ENCODE results near the gene CHD3.
"Not testable (repeated sequence)": the region's sequence is repeated elsewhere in the genome, so short reads cannot be mapped to it uniquely, and the experiment has no call there.

The CHD3 gene

DNA sequence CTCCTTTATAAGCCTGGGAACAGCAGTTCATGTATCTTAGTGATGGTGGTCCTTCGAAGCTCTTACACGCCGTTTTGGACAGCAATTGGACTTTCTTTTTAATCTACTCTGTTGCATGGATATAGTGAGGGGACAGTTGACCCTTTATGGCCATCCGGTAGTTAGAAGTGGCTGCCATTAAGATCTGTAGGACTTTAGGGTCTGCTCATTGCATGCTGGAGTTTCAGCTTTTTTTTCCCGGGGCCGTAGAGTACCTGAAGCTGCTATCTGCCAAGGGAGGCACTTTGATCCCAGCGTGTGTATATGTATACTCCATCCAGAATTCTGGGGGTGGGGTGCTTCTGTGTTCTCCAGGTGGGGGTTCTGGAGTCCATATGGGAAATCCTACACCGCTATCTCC is 29.6 kb upstream of the CHD3 start:
- peak overlapping the region; percentile 76 for H3K9ac ChIP-seq (ENCODE audit: low read length)
- H3K4me3 ChIP-seq (ENCODE audit: low read length) = peak overlapping the region; percentile 69
- no peak overlapping the region for H4K5ac ChIP-seq (ENCODE audit: low read length)
- no peak overlapping the region for H2AK5ac ChIP-seq (ENCODE audit: low read length)
- no CpG with 5 or more reads among the region's 8 CpGs for WGBS (ENCODE audit: extremely low coverage, insufficient coverage, low lambda C conversion rate)
- no peak overlapping the region for H2BK120ac ChIP-seq (ENCODE audit: low read depth, low read length)
- H2BK15ac ChIP-seq (replicated peaks; ENCODE audit: low read depth) = no peak overlapping the region
- H4K8ac ChIP-seq (ENCODE audit: low read depth, low read length) = no peak overlapping the region
- H3K27me3 ChIP-seq (ENCODE audit: insufficient read depth, low read length, poor library complexity) = peaks cover 2% of the 10 kb centered on the region
- no peak for DNase-seq
- peaks cover 7% of the 10 kb centered on the region for H3K4me1 ChIP-seq (ENCODE audit: control insufficient read depth, low read depth, low read length)
- no peak overlapping the region for H2BK5ac ChIP-seq (ENCODE audit: low read length)
- H3K23ac ChIP-seq (ENCODE audit: low read length) = no peak overlapping the region
- peaks cover 6% of the 10 kb centered on the region for H3K79me1 ChIP-seq (ENCODE audit: low read length)
- no peaks in the 10 kb centered on the region for H3K79me2 ChIP-seq (ENCODE audit: control insufficient read depth, insufficient read depth, low read length)
- H3K27ac ChIP-seq (ENCODE audit: low read depth, low read length) = no peak overlapping the region
- H3K36me3 ChIP-seq (ENCODE audit: control insufficient read depth, insufficient read depth, low read length) = no peaks in the 10 kb centered on the region
- H3K56ac ChIP-seq (ENCODE audit: low read length) = peak overlapping the region; percentile 93
- no peak overlapping the region for H3K18ac ChIP-seq (ENCODE audit: low read length)
- H3K4me2 ChIP-seq (ENCODE audit: low read length) = peak overlapping the region; percentile 89
- no peak overlapping the region for H3K4ac ChIP-seq (ENCODE audit: low read depth, low read length)

DNA sequence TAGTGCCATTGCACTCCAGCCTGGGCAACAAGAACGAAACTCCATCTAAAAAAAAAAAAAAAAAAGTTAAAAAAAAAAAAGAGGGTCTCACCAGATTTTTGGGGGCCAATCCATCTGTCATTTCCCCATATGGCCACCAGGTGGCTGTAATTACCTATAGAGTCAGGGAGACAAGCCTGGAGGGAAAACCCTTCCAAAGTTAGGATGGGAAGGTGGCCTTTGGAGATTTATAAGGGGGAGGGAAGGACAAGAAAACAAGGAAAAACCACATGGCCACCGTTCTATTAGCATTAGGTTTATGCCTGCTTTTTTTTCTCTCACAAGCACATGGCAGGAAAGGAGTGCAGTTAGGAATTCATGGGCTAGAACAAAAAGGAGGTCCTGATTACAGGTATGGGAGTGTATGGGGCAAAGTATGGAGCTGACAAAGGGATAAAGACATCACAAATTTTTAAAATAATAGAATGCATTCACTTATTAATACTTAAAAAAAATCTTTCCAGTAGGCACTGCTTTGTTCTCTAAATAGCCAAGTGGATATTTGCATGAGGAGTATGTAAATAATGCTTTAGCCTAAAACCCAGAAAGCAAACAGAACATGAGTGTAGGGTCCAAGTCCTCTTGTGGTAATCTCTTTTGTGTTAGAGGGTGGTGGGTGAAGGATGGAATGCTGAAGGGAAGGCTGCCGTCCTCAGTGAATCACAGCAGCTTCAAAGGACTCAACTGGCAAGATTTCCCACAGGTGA is 25.7 kb upstream of the CHD3 start:
- Histone ChIP-seq H2BK15ac (replicated peaks; ENCODE audit: low read depth) (no peak overlapping the region), H3K4ac (ENCODE audit: low read depth, low read length) (no peak overlapping the region), H4K5ac (ENCODE audit: low read length) (no peak overlapping the region), H3K79me2 (ENCODE audit: control insufficient read depth, insufficient read depth, low read length) (no peaks in the 10 kb centered on the region), H3K4me3 (ENCODE audit: low read length) (no peak overlapping the region), H3K27me3 (ENCODE audit: insufficient read depth, low read length, poor library complexity) (no peaks in the 10 kb centered on the region), H4K8ac (ENCODE audit: low read depth, low read length) (no peak overlapping the region), H3K4me1 (ENCODE audit: control insufficient read depth, low read depth, low read length) (peaks cover 5% of the 10 kb centered on the region), H3K27ac (ENCODE audit: low read depth, low read length) (no peak overlapping the region), H2BK120ac (ENCODE audit: low read depth, low read length) (no peak overlapping the region), H2BK5ac (ENCODE audit: low read length) (no peak overlapping the region), H3K9ac (ENCODE audit: low read length) (no peak overlapping the region), H3K18ac (ENCODE audit: low read length) (no peak overlapping the region), H3K23ac (ENCODE audit: low read length) (no peak overlapping the region), H2AK5ac (ENCODE audit: low read length) (no peak overlapping the region), H3K36me3 (ENCODE audit: control insufficient read depth, insufficient read depth, low read length) (no peaks in the 10 kb centered on the region), H3K4me2 (ENCODE audit: low read length) (no peak overlapping the region), H3K79me1 (ENCODE audit: low read length) (peaks cover 6% of the 10 kb centered on the region), H3K56ac (ENCODE audit: low read length) (no peak overlapping the region)
- WGBS (ENCODE audit: extremely low coverage, insufficient coverage, low lambda C conversion rate) = no CpG with 5 or more reads among the region's 3 CpGs
- DNase-seq = peak; percentile 78

DNA sequence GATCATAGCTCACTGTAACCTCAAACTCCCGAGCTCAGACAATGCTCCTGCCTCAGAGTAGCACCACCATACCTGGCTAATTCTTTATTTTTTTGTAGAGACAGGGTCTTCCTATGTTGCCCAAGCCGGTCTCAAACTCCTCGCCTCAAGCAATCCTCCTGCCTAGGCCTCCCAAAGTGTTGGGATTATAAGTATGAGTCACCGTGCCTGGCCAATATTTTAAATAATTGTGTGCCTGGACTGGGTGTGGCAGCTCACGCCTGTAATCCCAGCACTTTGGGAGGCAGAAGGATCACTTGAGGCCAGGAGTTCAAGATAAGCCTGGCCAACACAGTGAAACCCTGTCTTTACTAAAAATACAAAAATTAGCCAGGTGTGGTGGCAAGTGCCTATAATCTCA is 24.2 kb upstream of the CHD3 start:
- WGBS (ENCODE audit: extremely low coverage, insufficient coverage, low lambda C conversion rate) = no CpG with 5 or more reads among the region's 5 CpGs

DNA sequence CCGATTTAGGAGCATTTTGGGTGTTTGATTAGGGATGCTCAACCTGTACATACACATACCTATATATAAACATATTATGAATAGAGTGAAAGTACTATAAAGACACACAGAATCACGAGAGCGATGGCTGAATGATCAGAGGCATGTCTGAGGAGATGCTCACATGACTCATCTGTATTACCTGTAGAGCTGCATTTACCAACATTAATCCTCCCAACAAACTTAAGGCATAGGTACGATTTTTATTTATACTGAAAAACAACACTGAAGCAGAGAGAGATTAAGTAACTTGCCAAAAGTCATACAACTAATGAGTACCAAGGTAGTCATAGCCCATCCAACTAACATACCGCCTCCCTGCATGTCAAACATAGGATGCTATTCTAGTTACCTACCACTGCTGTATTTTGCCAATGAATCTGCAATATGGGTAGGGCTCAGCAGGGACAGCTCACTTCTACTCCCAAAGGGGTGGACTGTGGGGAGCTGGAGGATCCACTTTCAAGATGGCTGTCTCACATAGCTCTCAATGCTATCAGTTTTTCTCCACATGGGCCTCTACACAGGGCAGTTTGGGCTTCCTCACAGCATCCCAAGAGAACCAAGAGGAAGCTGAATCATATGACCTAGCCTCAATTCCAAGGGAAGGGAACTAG is 23.5 kb upstream of the CHD3 start:
- no peak overlapping the region for H2BK5ac ChIP-seq (ENCODE audit: low read length)
- no peaks in the 10 kb centered on the region for H3K4me1 ChIP-seq (ENCODE audit: control insufficient read depth, low read depth, low read length)
- no peak overlapping the region for H2BK15ac ChIP-seq (replicated peaks; ENCODE audit: low read depth)
- H2AK5ac ChIP-seq (ENCODE audit: low read length) = no peak overlapping the region
- no peak overlapping the region for H4K5ac ChIP-seq (ENCODE audit: low read length)
- H2BK120ac ChIP-seq (ENCODE audit: low read depth, low read length) = no peak overlapping the region
- H3K56ac ChIP-seq (ENCODE audit: low read length) = no peak overlapping the region
- no peaks in the 10 kb centered on the region for H3K79me2 ChIP-seq (ENCODE audit: control insufficient read depth, insufficient read depth, low read length)
- H3K27me3 ChIP-seq (ENCODE audit: insufficient read depth, low read length, poor library complexity) = no peaks in the 10 kb centered on the region
- H3K27ac ChIP-seq (ENCODE audit: low read depth, low read length) = no peak overlapping the region
- H4K8ac ChIP-seq (ENCODE audit: low read depth, low read length) = no peak overlapping the region
- no peak overlapping the region for H3K4me2 ChIP-seq (ENCODE audit: low read length)
- H3K18ac ChIP-seq (ENCODE audit: low read length) = no peak overlapping the region
- H3K4ac ChIP-seq (ENCODE audit: low read depth, low read length) = no peak overlapping the region
- no peak for DNase-seq
- H3K9ac ChIP-seq (ENCODE audit: low read length) = no peak overlapping the region
- no CpG with 5 or more reads among the region's 5 CpGs for WGBS (ENCODE audit: extremely low coverage, insufficient coverage, low lambda C conversion rate)
- H3K4me3 ChIP-seq (ENCODE audit: low read length) = no peak overlapping the region
- no peaks in the 10 kb centered on the region for H3K79me1 ChIP-seq (ENCODE audit: low read length)
- H3K23ac ChIP-seq (ENCODE audit: low read length) = no peak overlapping the region
- no peaks in the 10 kb centered on the region for H3K36me3 ChIP-seq (ENCODE audit: control insufficient read depth, insufficient read depth, low read length)

More for the DNA sequence above, 24.2 kb upstream of the CHD3 start:
- not testable (repeated sequence) for H3K23ac ChIP-seq (ENCODE audit: low read length); H2AK5ac ChIP-seq (ENCODE audit: low read length); H3K27ac ChIP-seq (ENCODE audit: low read depth, low read length); H3K36me3 ChIP-seq (ENCODE audit: control insufficient read depth, insufficient read depth, low read length); H2BK120ac ChIP-seq (ENCODE audit: low read depth, low read length); H2BK5ac ChIP-seq (ENCODE audit: low read length); H3K4me2 ChIP-seq (ENCODE audit: low read length); H3K79me1 ChIP-seq (ENCODE audit: low read length); H3K79me2 ChIP-seq (ENCODE audit: control insufficient read depth, insufficient read depth, low read length); H3K4ac ChIP-seq (ENCODE audit: low read depth, low read length); H3K4me3 ChIP-seq (ENCODE audit: low read length); H3K18ac ChIP-seq (ENCODE audit: low read length); H4K8ac ChIP-seq (ENCODE audit: low read depth, low read length); H3K9ac ChIP-seq (ENCODE audit: low read length); H3K27me3 ChIP-seq (ENCODE audit: insufficient read depth, low read length, poor library complexity); H3K56ac ChIP-seq (ENCODE audit: low read length); DNase-seq; H2BK15ac ChIP-seq (replicated peaks; ENCODE audit: low read depth); H3K4me1 ChIP-seq (ENCODE audit: control insufficient read depth, low read depth, low read length); H4K5ac ChIP-seq (ENCODE audit: low read length)

DNA sequence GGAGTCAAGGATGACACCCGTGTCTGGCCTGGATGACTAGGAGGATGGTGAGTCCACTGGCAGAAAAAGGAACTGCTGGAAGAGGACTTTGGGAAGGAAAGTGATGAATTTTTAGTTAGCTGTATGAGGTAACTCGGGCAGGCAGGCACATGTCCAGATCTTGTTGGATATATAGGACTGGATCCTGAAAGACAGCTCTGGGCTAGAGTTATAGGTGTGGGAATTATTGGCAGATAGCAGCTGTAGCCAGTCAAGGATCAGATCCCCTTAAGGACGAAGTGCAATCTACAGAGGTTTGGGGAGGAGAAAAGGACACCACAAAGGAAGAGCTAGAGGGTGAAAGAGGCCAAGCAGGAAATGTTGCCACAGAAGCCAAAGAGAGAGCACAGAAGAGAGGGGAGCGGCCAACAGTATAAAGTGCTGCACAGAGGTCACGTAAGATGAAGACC is 20.7 kb upstream of the CHD3 start:
- Histone ChIP-seq H3K4me3 (ENCODE audit: low read length) (no peak overlapping the region), H2BK15ac (replicated peaks; ENCODE audit: low read depth) (no peak overlapping the region), H3K4me1 (ENCODE audit: control insufficient read depth, low read depth, low read length) (no peaks in the 10 kb centered on the region), H3K79me2 (ENCODE audit: control insufficient read depth, insufficient read depth, low read length) (no peaks in the 10 kb centered on the region), H2BK120ac (ENCODE audit: low read depth, low read length) (no peak overlapping the region), H3K4ac (ENCODE audit: low read depth, low read length) (no peak overlapping the region), H3K23ac (ENCODE audit: low read length) (no peak overlapping the region), H2BK5ac (ENCODE audit: low read length) (no peak overlapping the region), H3K9ac (ENCODE audit: low read length) (no peak overlapping the region), H3K56ac (ENCODE audit: low read length) (no peak overlapping the region), H3K4me2 (ENCODE audit: low read length) (no peak overlapping the region), H3K27me3 (ENCODE audit: insufficient read depth, low read length, poor library complexity) (no peaks in the 10 kb centered on the region), H3K79me1 (ENCODE audit: low read length) (no peaks in the 10 kb centered on the region), H3K27ac (ENCODE audit: low read depth, low read length) (no peak overlapping the region), H4K8ac (ENCODE audit: low read depth, low read length) (no peak overlapping the region), H3K36me3 (ENCODE audit: control insufficient read depth, insufficient read depth, low read length) (peaks cover 2% of the 10 kb centered on the region), H2AK5ac (ENCODE audit: low read length) (no peak overlapping the region), H4K5ac (ENCODE audit: low read length) (no peak overlapping the region), H3K18ac (ENCODE audit: low read length) (no peak overlapping the region)
- WGBS (ENCODE audit: extremely low coverage, insufficient coverage, low lambda C conversion rate) = no CpG with 5 or more reads among the region's 5 CpGs
- no peak for DNase-seq
